K562 (cell line): ENCODE measurements around the gene B4GALNT3. TPM values are rescaled to one million over a fixed set of nuclear protein-coding genes. Genes with fewer than 3 reads are reported as not detected.

Experiments used
- ATAC-seq: fragments of 200-7000 bp; cut with Tn5 transposase; 3 replicates; pipeline ENCODE4 v1.9.1; 2020; ENCODE audit warnings: moderate library complexity
- BruUV-seq: library from RNA; stranded (reverse); fragments of 400-500 nt; replicated peaks from 2 replicates; lab custom pipeline; 2021; lab: Mats Ljungman, UMichigan
- CTCF ChIA-PET: fragments of 300-600 bp; formaldehyde crosslinking; extraction: SDS; loops from one replicate; lab custom pipeline; 2021; ENCODE audit warnings: low intra/inter-chr PET ratio; lab: Yijun Ruan, JAX
- POLR2A ChIA-PET: fragments of 300-600, 350-650 bp; sonication (Branson Sonifier 250); formaldehyde crosslinking; extraction: SDS; loops from one replicate; lab custom pipeline; 2021; ENCODE audit warnings: antibody characterized with exemption, inconsistent platforms; lab: Yijun Ruan, JAX
- DNase-seq, 4 experiments: peaks; one replicate each; pipeline versions ENCODE4 v3.0.0 to v3.0.0-alpha.2; 2011 to 2018; ENCODE audit warnings: low spot score in 3 of 4, mixed read lengths in 3 of 4; ENCODE audit errors: extremely low read depth in 1 of 4
- FAIRE-seq: peaks from 2 replicates; lab custom pipeline; 2011; peaks lifted over from hg19 to GRCh38; lab: Jason Lieb, UNC
- H2AFZ ChIP-seq: 2 replicates; pipeline ENCODE4 v1.6.0; 2011; ENCODE audit warnings: low read depth, low read length, control low read depth, inconsistent platforms
- H3K27ac ChIP-seq: fragments of 200-600 bp; 3 replicates; pipeline ENCODE4 v1.8.0; 2011; ENCODE audit warnings: low read depth, mild to moderate bottlenecking, control low read depth, inconsistent platforms, low read length, moderate library complexity, mixed read lengths; ENCODE audit errors: extremely low read depth
- H3K27me3 ChIP-seq, 2 experiments: fragments of 300-600 bp in 1 of 2; 2 replicates in 1 of 2; 3 replicates in 1 of 2; pipeline versions ENCODE4 v1.6.0 to v1.8.0; 2011; ENCODE audit warnings: inconsistent platforms in 2 of 2, low read length in 2 of 2, mild to moderate bottlenecking in 1 of 2, mixed read lengths in 1 of 2, moderate library complexity in 1 of 2; ENCODE audit not compliant: control insufficient read depth in 2 of 2, insufficient read depth in 2 of 2
- H3K36me3 ChIP-seq: fragments of 300-600 bp; 3 replicates; pipeline ENCODE4 v1.8.0; 2011; ENCODE audit warnings: mild to moderate bottlenecking, low read length, inconsistent platforms; ENCODE audit not compliant: control insufficient read depth, insufficient read depth
- H3K4me1 ChIP-seq, 2 experiments: fragments of 200-600 bp in 1 of 2; replicated peaks in 1 of 2; 2 replicates in 1 of 2; 3 replicates in 1 of 2; pipeline versions ENCODE4 v1.5.1 to v1.8.0; 2011; ENCODE audit warnings: inconsistent platforms in 2 of 2, low read length in 2 of 2, mild to moderate bottlenecking in 1 of 2, mixed read lengths in 1 of 2, moderate library complexity in 1 of 2; ENCODE audit not compliant: control insufficient read depth in 2 of 2, insufficient read depth in 2 of 2
- H3K4me2 ChIP-seq: 2 replicates; pipeline ENCODE4 v1.6.1; 2011; ENCODE audit warnings: low read length, control low read depth, inconsistent platforms, mixed read lengths; ENCODE audit not compliant: insufficient read depth
- H3K4me3 ChIP-seq: fragments of 200-600 bp; sonication (generic), shearing (Covaris generic); 2 replicates; pipeline ENCODE4 v1.5.1; 2016; ENCODE audit warnings: control low read depth, inconsistent platforms
- H3K79me2 ChIP-seq: fragments of 200-600 bp; 3 replicates; pipeline ENCODE4 v1.8.0; 2011; ENCODE audit warnings: low read length, inconsistent platforms; ENCODE audit not compliant: control insufficient read depth, insufficient read depth
- H3K9ac ChIP-seq, 2 experiments: 2 replicates each; pipeline versions ENCODE4 v1.6.0 to v1.6.1; 2011; ENCODE audit warnings: low read depth in 2 of 2, low read length in 2 of 2, control low read depth in 1 of 2, inconsistent platforms in 1 of 2, mild to moderate bottlenecking in 1 of 2, mixed read lengths in 1 of 2; ENCODE audit not compliant: insufficient read depth in 1 of 2
- H3K9me1 ChIP-seq: one replicate; pipeline ENCODE4 v1.6.0; 2011; ENCODE audit warnings: inconsistent platforms, mild to moderate bottlenecking, low read length, moderate library complexity; ENCODE audit not compliant: control insufficient read depth, insufficient read depth
- H3K9me3 ChIP-seq: replicated peaks from 2 replicates; pipeline ENCODE4 v1.5.1; 2011; ENCODE audit warnings: low read depth, low read length, inconsistent platforms; ENCODE audit not compliant: control insufficient read depth, insufficient read depth
- H4K20me1 ChIP-seq: replicated peaks from 2 replicates; pipeline ENCODE4 v1.6.1; 2011; ENCODE audit warnings: low read length, inconsistent platforms, mixed read lengths; ENCODE audit not compliant: control insufficient read depth, insufficient read depth
- BCOR ChIP-seq: fragments of 450-650 bp; IDR thresholded peaks from 2 replicates; pipeline ENCODE4 v1.6.1; 2016
- BDP1 ChIP-seq: IDR thresholded peaks from 3 replicates; pipeline ENCODE4 v1.6.1; 2011; ENCODE audit not compliant: insufficient read length, insufficient read depth
- CEBPB ChIP-seq: fragments of 450-650 bp; IDR thresholded peaks from 2 replicates; pipeline ENCODE4 v1.6.1; 2016; ENCODE audit warnings: missing genetic modification characterization, missing compliant biosample characterization
- CREB1 ChIP-seq, 2 experiments: sonication (generic) in 1 of 2; formaldehyde crosslinking in 1 of 2; IDR thresholded peaks; 2 replicates each; pipeline versions ENCODE4 v1.6.1 to v1.8.0; 2012 to 2022; ENCODE audit warnings: inconsistent platforms in 1 of 2, mild to moderate bottlenecking in 1 of 2, missing genetic modification reagents in 1 of 2, moderate library complexity in 1 of 2
- DACH1 ChIP-seq: fragments of 450-650 bp; IDR thresholded peaks from 2 replicates; pipeline ENCODE4 v1.6.1; 2018; ENCODE audit not compliant: partially characterized antibody
- EP300 ChIP-seq: IDR thresholded peaks from 2 replicates; pipeline ENCODE4 v1.6.1; 2012; ENCODE audit warnings: low read length, improper control_type of control experiment
- GATA2 ChIP-seq: sonication (generic); formaldehyde crosslinking; IDR thresholded peaks from 2 replicates; pipeline ENCODE4 v1.4.0; 2020; ENCODE audit warnings: mild to moderate bottlenecking, missing genetic modification reagents
- SMARCE1 ChIP-seq: fragments of 450-650 bp; IDR thresholded peaks from 2 replicates; pipeline ENCODE4 v1.7.1; 2016; ENCODE audit warnings: mild to moderate bottlenecking
- TRIM24 ChIP-seq, 2 experiments: fragments of 450-650 bp; IDR thresholded peaks; 2 replicates each; pipeline ENCODE4 v1.6.1; 2016
- ZNF3 ChIP-seq: fragments of 250-450 bp; sonication (Bioruptor Pico); IDR thresholded peaks from 2 replicates; pipeline ENCODE4 v1.5.0; 2021; ENCODE audit warnings: mild to moderate bottlenecking, moderate library complexity
- ZNF780A ChIP-seq: fragments of 250-450 bp; sonication (Bioruptor Pico); IDR thresholded peaks from 2 replicates; pipeline ENCODE4 v1.5.0; 2021; ENCODE audit warnings: mild to moderate bottlenecking
- WGBS: fragments of 100-300 bp; shearing (Covaris generic); methylation state at CpG from one replicate; pipeline ENCODE4 v1.1.6; 2016; ENCODE audit warnings: low coverage, mixed read lengths; ENCODE audit not compliant: insufficient coverage; ENCODE audit errors: missing lambda C conversion rate; 5-methylcytosine and 5-hydroxymethylcytosine counted together
- in situ Hi-C: fragments of 300-500 bp; cut with MboI; formaldehyde crosslinking; loops from 4 replicates; pipeline ENCODE4 v1.15.0; 2018; ENCODE audit warnings: inconsistent platforms, mixed read lengths
- intact Hi-C: fragments of 100-400 bp; cut with micrococcal nuclease; formaldehyde crosslinking; loops from 2 replicates; pipeline ENCODE4 v1.14.2; 2022
- polyA plus RNA-seq, 8 experiments: library from polyadenylated mRNA; depleted of rRNA in 4 of 8; stranded (reverse) in 5 of 8; unstranded in 3 of 8; fragments of >200 nt; fragmentation: Nextera tagmentation in 2 of 8; fragmentation: Illumina TruSeq in 1 of 8; extraction: Ambion mirVana in 2 of 8; extraction: Trizol in 1 of 8; gene quantifications; 2 replicates each; pipeline versions ENCODE4 v1.2.1 to v1.2.3, GENCODE V29; 2011 to 2014; ENCODE audit warnings: inconsistent platforms in 1 of 8, missing spikeins in 1 of 8
- total RNA-seq, 7 experiments: library from RNA; depleted of rRNA in 6 of 7; stranded (reverse); fragments of >200 nt in 6 of 7; fragmentation: Illumina TruSeq in 2 of 7; extraction: Trizol in 2 of 7; gene quantifications; 2 replicates each; pipeline versions ENCODE4 v1.2.1 to v1.2.3, GENCODE V29; 2011 to 2021; ENCODE audit warnings: low replicate concordance in 1 of 7
- TF ChIP-seq, protein P1 (sequence below), 3 experiments: fragments of 200-800 bp in 1 of 3; sonication (Bioruptor generic) in 1 of 3; sonication (generic) in 1 of 3; formaldehyde crosslinking in 1 of 3; IDR thresholded peaks; 2 replicates each; pipeline versions ENCODE4 v1.6.1 to v1.8.0; 2016 to 2022; ENCODE audit warnings: mild to moderate bottlenecking in 2 of 3, missing compliant biosample characterization in 2 of 3, missing genetic modification characterization in 2 of 3, missing genetic modification reagents in 1 of 3

Gene B4GALNT3
- total and polyA plus RNA-seq, 9 of the 15 experiments (the other 6 are each of a cell fraction or from before 2014, with no cell fraction given): 0.04 to 0.36 (median 0.10) TPM; not detected in 6

DNA sequence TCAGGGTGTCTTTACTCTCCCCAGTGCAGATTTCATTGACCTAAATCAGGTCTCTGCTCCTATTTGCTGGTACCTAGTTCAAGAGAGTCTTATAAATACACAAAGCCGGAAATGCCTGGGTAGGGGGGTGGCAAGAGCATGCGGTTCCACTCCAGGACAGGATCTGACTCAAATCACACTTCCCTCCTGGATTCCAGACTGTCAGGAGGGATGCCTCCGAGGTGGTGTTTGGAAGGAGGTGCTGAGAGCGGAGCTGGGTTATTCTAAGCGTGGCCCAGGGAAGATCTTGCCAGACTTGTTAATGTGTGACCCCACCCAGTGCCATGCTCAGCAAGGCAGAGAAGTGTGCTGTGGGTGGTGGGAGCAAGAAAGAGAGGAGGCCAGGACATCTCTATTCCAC lies 49.8 kb downstream of the B4GALNT3 start:
- in situ Hi-C loops: no loop called here
- 3% methylated on average over 5 of the region's 5 CpGs for WGBS
- Histone ChIP-seq H3K4me1 (no peaks in the 10 kb centered on the region; a peak in 1 of 5 replicates), H3K79me2 (no peaks in the 10 kb centered on the region), H3K9ac (no peak overlapping the region), H3K27ac (no peak overlapping the region), H2AFZ (no peak overlapping the region), H3K4me2 (no peak overlapping the region), H3K9me3 (no peaks in the 10 kb centered on the region), H3K9me1 (no peaks in the 10 kb centered on the region), H4K20me1 (no peaks in the 10 kb centered on the region), H3K27me3 (peaks cover 15 to 46% of the 10 kb centered on the region in 2 experiments; a peak in 3 of 5 replicates), H3K36me3 (no peaks in the 10 kb centered on the region)
- BruUV-seq: no TSS peak
- no peak for ATAC-seq
- DNase-seq: no peak
- ChIA-PET CTCF (no interaction called here), POLR2A (interaction anchor here (1.0 kb wide), 1 partner anchor 31 kb away, joined by 3 read pairs; no protein-coding TSS in a partner anchor)
- no peak for FAIRE-seq
- TF ChIP-seq ZNF780A (CRISPR knock-in tag) (no peak), CREB1 (IDR thresholded peaks at IDR 0.05) (no peak), CREB1 (CRISPR knock-in tag; IDR thresholded peaks at IDR 0.05) (no peak), EP300 (no peak), DACH1 (no peak), ZNF3 (CRISPR knock-in tag) (no peak), CEBPB (tag) (no peak), GATA2 (CRISPR knock-in tag) (no peak), SMARCE1 (no peak), TRIM24 (IDR thresholded peaks at IDR 0.05) (no peak), BCOR (no peak), BDP1 (no peak)
- TF ChIP-seq, protein P1, sequence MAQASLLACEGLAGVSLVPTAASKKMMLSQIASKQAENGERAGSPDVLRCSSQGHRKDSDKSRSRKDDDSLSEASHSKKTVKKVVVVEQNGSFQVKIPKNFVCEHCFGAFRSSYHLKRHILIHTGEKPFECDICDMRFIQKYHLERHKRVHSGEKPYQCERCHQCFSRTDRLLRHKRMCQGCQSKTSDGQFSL (CRISPR knock-in tag; IDR thresholded peaks at IDR 0.05): no peak
- TF ChIP-seq, protein P1 (tag; IDR thresholded peaks at IDR 0.05): no peak
- TF ChIP-seq, all 486 proteins: peak for 0
- no peak overlapping the region for H3K4me3 ChIP-seq
- intact Hi-C loops: no loop called here
